ENCODE results near the gene TSPAN9. TPM values are rescaled to one million over a fixed set of nuclear protein-coding genes. Genes with fewer than 3 reads are reported as not detected.

The TSPAN9 gene
- total and polyA plus RNA-seq, 2 of the 4 experiments (the other 2 are of a cell fraction), result 17.7 to 39.1 TPM

DNA sequence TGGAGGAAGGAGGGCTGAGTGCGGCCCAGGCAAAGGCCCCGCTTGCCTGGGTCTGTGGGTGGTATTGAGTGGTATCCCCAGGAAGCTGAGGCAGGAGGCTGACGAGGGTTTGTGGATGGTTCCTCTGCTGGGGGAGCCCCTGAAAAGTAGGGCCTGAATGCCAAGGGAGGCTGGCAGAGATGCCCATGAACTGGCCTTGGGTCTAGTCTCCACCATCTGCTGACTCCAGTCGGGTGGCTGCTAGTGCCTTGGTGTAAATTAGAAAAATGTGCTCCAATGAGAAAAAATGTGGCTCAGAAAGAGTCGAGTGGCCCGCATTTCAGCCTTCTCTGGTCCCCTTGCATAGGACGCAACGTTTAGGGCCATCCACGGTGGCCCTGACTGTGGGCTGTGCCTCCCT is 232.6 kb downstream of the TSPAN9 start:
- CTCF ChIA-PET, result no interaction called here
- no peak overlapping the region for H3K23ac ChIP-seq (ENCODE audit: low read depth, low read length)
- peaks cover 5% of the 10 kb centered on the region; the same call in 1 of the 2 replicates for H3K4me1 ChIP-seq (ENCODE audit: control insufficient read depth, insufficient read depth, low read length)
- no peaks in the 10 kb centered on the region for H3K79me1 ChIP-seq (ENCODE audit: low read depth in 1 of 2, low read length in 2 of 2)
- no peak overlapping the region for H3K18ac ChIP-seq (ENCODE audit: low read depth, low read length)
- H2BK5ac ChIP-seq (ENCODE audit: low read depth, low read length, poor library complexity, severe bottlenecking), result no peak overlapping the region
- H3K4me3 ChIP-seq (ENCODE audit: insufficient read depth, low read depth, low read length), result no peak overlapping the region
- BruUV-seq (replicated peaks), result no TSS peak
- no peaks in the 10 kb centered on the region for H3K9me3 ChIP-seq (ENCODE audit: control insufficient read depth, insufficient read depth, low read length)
- H2AFZ ChIP-seq (replicated peaks; ENCODE audit: low read length, poor library complexity), result no peak overlapping the region
- H2AK9ac ChIP-seq (replicated peaks; ENCODE audit: low read depth, low read length, poor library complexity), result no peak overlapping the region
- H3K27me3 ChIP-seq (ENCODE audit: control insufficient read depth, insufficient read depth, low read length), result peaks cover 32% of the 10 kb centered on the region
- ATAC-seq (ENCODE audit: low read depth) (no peak), DNase-seq (no peak)
- H2AK5ac ChIP-seq (ENCODE audit: low read depth, low read length), result no peak overlapping the region
- no peak overlapping the region for H4K91ac ChIP-seq (ENCODE audit: insufficient read depth, low read depth, low read length)
- no peak overlapping the region for H2BK15ac ChIP-seq (ENCODE audit: low read depth, low read length)
- no peak overlapping the region for H3K27ac ChIP-seq (ENCODE audit: insufficient read depth, low read length)
- in situ Hi-C loops (cut with MboI; ENCODE audit: low sequenced_read_pairs) (loop anchor here (10.0 kb wide), 1 partner anchor 485 kb away; no protein-coding TSS in a partner anchor), dilution Hi-C loops (cut with HindIII; ENCODE audit: low sequenced_read_pairs, unreplicated experiment) (no loop called here), intact Hi-C loops (cut with micrococcal nuclease) (loop anchor here (10.0 kb wide), 2 partner anchors 175 to 565 kb away; partner anchors contain the start of gene PARP11)
- no peak overlapping the region for H3K4ac ChIP-seq (ENCODE audit: low read depth, low read length)
- H3K9me1 ChIP-seq (ENCODE audit: insufficient read depth, low read length), result peaks cover 10% of the 10 kb centered on the region
- POLR2A ChIA-PET (ENCODE audit: unreplicated experiment), result no interaction called here
- no peak overlapping the region for H4K8ac ChIP-seq (ENCODE audit: low read depth in 2 of 2, low read length in 2 of 2)
- H3K36me3 ChIP-seq (ENCODE audit: control insufficient read depth, insufficient read depth, low read length), result no peaks in the 10 kb centered on the region
- H3K14ac ChIP-seq (replicated peaks; ENCODE audit: low read depth, low read length), result no peak overlapping the region
- no peak overlapping the region for H3K4me2 ChIP-seq (ENCODE audit: low read depth, low read length)
- H2BK120ac ChIP-seq (ENCODE audit: low read depth, low read length), result no peak overlapping the region
- no peak for TF ChIP-seq SMC3 (IDR thresholded peaks at IDR 0.05; ENCODE audit: low read depth, low read length)
- H4K20me1 ChIP-seq (ENCODE audit: insufficient read depth, low read length), result no peaks in the 10 kb centered on the region
- no peak overlapping the region for H2BK20ac ChIP-seq (ENCODE audit: low read depth, low read length)
- no CpG with 5 or more reads among the region's 9 CpGs for WGBS, 2 experiments (ENCODE audit: extremely low coverage in 2 of 2, insufficient read length in 1 of 2)
- H4K5ac ChIP-seq (ENCODE audit: low read depth, low read length), result no peak overlapping the region
- no peak overlapping the region for H3K9ac ChIP-seq (ENCODE audit: low read depth, low read length)
- no peak overlapping the region for H3K56ac ChIP-seq (ENCODE audit: extremely low read depth, insufficient read depth, low read length)
